CD8-positive, alpha-beta memory T cell (primary cell): ENCODE measurements around the gene PRKAG2. TPM values are rescaled to one million over a fixed set of nuclear protein-coding genes. Genes with fewer than 3 reads are reported as not detected.
A peak's percentile ranks its signal among the peaks of the same experiment; 100 is the strongest.

ENCODE experiments used
- CTCF ChIA-PET: fragments of 350-600 bp; sonication (Branson Sonifier 250); formaldehyde crosslinking; loops from one replicate; lab custom pipeline; 2021; ENCODE audit warnings: antibody characterized with exemption; lab: Charles Lee
- POLR2A ChIA-PET: fragments of 350-600 bp; sonication (Branson Sonifier 250); formaldehyde crosslinking; loops from one replicate; lab custom pipeline; 2021; ENCODE audit warnings: antibody characterized with exemption; lab: Charles Lee
- DNase-seq, 5 donors: peaks; one replicate each; pipeline versions ENCODE4 v3.0.0 to v3.0.0-alpha.2; 2020 to 2022; ENCODE audit warnings: mixed read lengths in 1 of 5
- H3K27ac ChIP-seq: one replicate; pipeline ENCODE4 v1.7.0; 2013; ENCODE audit warnings: low read depth, mild to moderate bottlenecking, low read length, moderate library complexity
- H3K27me3 ChIP-seq: 2 replicates; pipeline ENCODE4 v1.7.0; 2013; ENCODE audit warnings: low read length, mild to moderate bottlenecking; ENCODE audit not compliant: insufficient read depth, poor library complexity, severe bottlenecking
- H3K36me3 ChIP-seq: 2 replicates; pipeline ENCODE4 v1.7.0; 2013; ENCODE audit warnings: mild to moderate bottlenecking, low read length, moderate library complexity; ENCODE audit not compliant: insufficient read depth
- H3K4me1 ChIP-seq: 2 replicates; pipeline ENCODE4 v1.7.0; 2013; ENCODE audit warnings: mild to moderate bottlenecking, low read length, moderate library complexity; ENCODE audit not compliant: insufficient read depth
- H3K4me3 ChIP-seq: 2 replicates; pipeline ENCODE4 v1.7.0; 2013; ENCODE audit warnings: mild to moderate bottlenecking, low read length
- H3K9me3 ChIP-seq: 2 replicates; pipeline ENCODE4 v1.7.0; 2013; ENCODE audit warnings: mild to moderate bottlenecking, low read length
- H3K27ac Mint-ChIP-seq, 8 donors: one replicate each; pipeline ENCODE4 v1.8.0; 2020 to 2021; ENCODE audit warnings: mixed read lengths in 8 of 8, mild to moderate bottlenecking in 6 of 8, inconsistent platforms in 3 of 8, moderate library complexity in 3 of 8
- H3K27me3 Mint-ChIP-seq, 2 donors: one replicate each; pipeline ENCODE4 v1.8.0; 2020 to 2021; ENCODE audit warnings: mixed read lengths in 2 of 2, mild to moderate bottlenecking in 1 of 2, moderate library complexity in 1 of 2
- H3K36me3 Mint-ChIP-seq, 3 donors: one replicate each; pipeline ENCODE4 v1.8.0; 2020 to 2021; ENCODE audit warnings: mixed read lengths in 3 of 3, inconsistent platforms in 1 of 3, mild to moderate bottlenecking in 1 of 3
- H3K4me1 Mint-ChIP-seq, 3 donors: one replicate each; pipeline ENCODE4 v1.8.0; 2020 to 2021; ENCODE audit warnings: mixed read lengths in 3 of 3, inconsistent platforms in 1 of 3, mild to moderate bottlenecking in 1 of 3
- H3K4me3 Mint-ChIP-seq, 7 donors: one replicate each; pipeline ENCODE4 v1.8.0; 2020 to 2021; ENCODE audit warnings: mixed read lengths in 7 of 7, mild to moderate bottlenecking in 6 of 7, moderate library complexity in 4 of 7, inconsistent platforms in 2 of 7
- H3K9me3 Mint-ChIP-seq, 5 donors: one replicate each; pipeline ENCODE4 v1.8.0; 2020 to 2022; ENCODE audit warnings: mixed read lengths in 5 of 5, mild to moderate bottlenecking in 3 of 5, moderate library complexity in 2 of 5, inconsistent platforms in 1 of 5
- polyA plus RNA-seq: library from polyadenylated mRNA; unstranded; fragments of 300-500 nt; fragmentation: Illumina TruSeq; gene quantifications from one replicate; pipeline ENCODE4 v1.2.3, GENCODE V29; 2021
- total RNA-seq, 2 experiments: library from RNA; stranded (reverse); gene quantifications; one replicate each; pipeline ENCODE4 v1.2.3, GENCODE V29; 2021

Gene PRKAG2
- total and polyA plus RNA-seq, 3 experiments from 2014 or later, result 23.1 to 31.4 (median 27.2) TPM

GRCh38 chr7:151794508-151795167, 82.3 kb downstream of the PRKAG2 start:
- Mint-ChIP-seq H3K36me3 (peaks cover 0 to 4% (median 0%) of the 10 kb centered on the region in 3 donors), H3K27ac (peak overlapping the region in 4 of 8 donors; percentile 17 to 88 (median 60)), H3K4me1 (peaks cover 18 to 35% (median 28%) of the 10 kb centered on the region in 3 donors), H3K4me3 (peak overlapping the region in 1 of 7 donors; percentile 8), H3K9me3 (no peaks in the 10 kb centered on the region), H3K27me3 (peaks cover 0 to 2% of the 10 kb centered on the region in 2 donors)
- POLR2A ChIA-PET, result no interaction called here
- no peaks in the 10 kb centered on the region for H3K36me3 ChIP-seq
- no peaks in the 10 kb centered on the region for H3K27me3 ChIP-seq
- no peak overlapping the region for H3K27ac ChIP-seq
- H3K4me1 ChIP-seq, result peaks cover 7% of the 10 kb centered on the region
- H3K9me3 ChIP-seq, result no peaks in the 10 kb centered on the region
- no peak overlapping the region for H3K4me3 ChIP-seq
- no peak for DNase-seq
- CTCF ChIA-PET, result interaction anchor here (0.7 to 1.7 kb wide), 3 partner anchors 11 to 35 kb away, joined by 3 to 5 read pairs (median 3); no protein-coding TSS in a partner anchor

- POLR2A ChIA-PET, result no interaction called here
- Histone ChIP-seq H3K4me3 (no peak overlapping the region), H3K4me1 (peaks cover 7% of the 10 kb centered on the region), H3K27me3 (no peaks in the 10 kb centered on the region), H3K9me3 (no peaks in the 10 kb centered on the region), H3K36me3 (no peaks in the 10 kb centered on the region), H3K27ac (no peak overlapping the region)
- Mint-ChIP-seq H3K4me1 (peaks cover 20 to 38% (median 34%) of the 10 kb centered on the region in 3 donors), H3K36me3 (peaks cover 0 to 4% (median 0%) of the 10 kb centered on the region in 3 donors), H3K27ac (peak overlapping the region in 2 of 8 donors; percentile 17 to 88), H3K4me3 (no peak overlapping the region), H3K27me3 (peaks cover 0 to 2% of the 10 kb centered on the region in 2 donors), H3K9me3 (no peaks in the 10 kb centered on the region)
- no peak for DNase-seq
- CTCF ChIA-PET, result interaction anchor here (0.7 to 2.7 kb wide), 3 partner anchors 10 to 12 kb away, joined by 3 to 14 read pairs (median 5); no protein-coding TSS in a partner anchor
Measured at GRCh38 chr7:151793991-151794507, 82.9 kb downstream of the PRKAG2 start.

GRCh38 chr7:151793531-151793951, 83.4 kb downstream of the PRKAG2 start:
- Histone ChIP-seq H3K27me3 (no peaks in the 10 kb centered on the region), H3K9me3 (no peaks in the 10 kb centered on the region), H3K36me3 (no peaks in the 10 kb centered on the region), H3K4me1 (peaks cover 7% of the 10 kb centered on the region), H3K4me3 (no peak overlapping the region), H3K27ac (no peak overlapping the region)
- Mint-ChIP-seq H3K4me3 (peak overlapping the region in 1 of 7 donors; percentile 69), H3K9me3 (no peaks in the 10 kb centered on the region), H3K27me3 (peaks cover 0 to 2% of the 10 kb centered on the region in 2 donors), H3K4me1 (peaks cover 20 to 39% (median 37%) of the 10 kb centered on the region in 3 donors), H3K36me3 (peaks cover 0 to 4% (median 0%) of the 10 kb centered on the region in 3 donors), H3K27ac (no peak overlapping the region)
- POLR2A ChIA-PET, result no interaction called here
- DNase-seq, result no peak
- CTCF ChIA-PET, result interaction anchor here (2.7 kb wide), 1 partner anchor 10 kb away, joined by 14 read pairs; no protein-coding TSS in a partner anchor

- POLR2A ChIA-PET, result no interaction called here
- H3K36me3 ChIP-seq, result no peaks in the 10 kb centered on the region
- no peak overlapping the region for H3K4me3 ChIP-seq
- peaks cover 7% of the 10 kb centered on the region for H3K4me1 ChIP-seq
- no peak overlapping the region for H3K27ac ChIP-seq
- no peak overlapping the region for H3K4me3 Mint-ChIP-seq
- no peaks in the 10 kb centered on the region for H3K27me3 ChIP-seq
- H3K27me3 Mint-ChIP-seq, result peaks cover 0 to 2% of the 10 kb centered on the region in 2 donors
- no peaks in the 10 kb centered on the region for H3K9me3 Mint-ChIP-seq
- peak overlapping the region in 2 of 8 donors; percentile 32 to 63 for H3K27ac Mint-ChIP-seq
- CTCF ChIA-PET, result interaction anchor here (1.2 to 2.7 kb wide), 2 partner anchors 9 to 14 kb away, joined by 3 to 14 read pairs; no protein-coding TSS in a partner anchor
- H3K4me1 Mint-ChIP-seq, result peaks cover 24 to 46% (median 45%) of the 10 kb centered on the region in 3 donors
- DNase-seq, result no peak
- peaks cover 0 to 4% (median 0%) of the 10 kb centered on the region in 3 donors for H3K36me3 Mint-ChIP-seq
- H3K9me3 ChIP-seq, result no peaks in the 10 kb centered on the region
Measured at GRCh38 chr7:151792636-151793035, 84.3 kb downstream of the PRKAG2 start.

- no peaks in the 10 kb centered on the region for H3K9me3 ChIP-seq
- no peaks in the 10 kb centered on the region for H3K9me3 Mint-ChIP-seq
- H3K4me3 ChIP-seq, result no peak overlapping the region
- CTCF ChIA-PET, result interaction anchor here (1.2 to 2.7 kb wide), 2 partner anchors 9 to 13 kb away, joined by 3 to 14 read pairs; no protein-coding TSS in a partner anchor
- H3K27me3 ChIP-seq, result no peaks in the 10 kb centered on the region
- no peaks in the 10 kb centered on the region for H3K36me3 ChIP-seq
- H3K4me1 ChIP-seq, result peaks cover 7% of the 10 kb centered on the region
- H3K27me3 Mint-ChIP-seq, result peaks cover 0 to 2% of the 10 kb centered on the region in 2 donors
- H3K36me3 Mint-ChIP-seq, result peaks cover 0 to 4% (median 0%) of the 10 kb centered on the region in 3 donors
- H3K27ac ChIP-seq, result no peak overlapping the region
- no peak for DNase-seq
- H3K27ac Mint-ChIP-seq, result peak overlapping the region in 3 of 8 donors; percentile 13 to 53 (median 21)
- no peak overlapping the region for H3K4me3 Mint-ChIP-seq
- POLR2A ChIA-PET, result no interaction called here
- peaks cover 20 to 44% (median 43%) of the 10 kb centered on the region in 3 donors for H3K4me1 Mint-ChIP-seq
Measured at GRCh38 chr7:151792086-151792485, 84.8 kb downstream of the PRKAG2 start.

- H3K27ac Mint-ChIP-seq, result peak overlapping the region in 1 of 8 donors; percentile 92
- peaks cover 0 to 2% of the 10 kb centered on the region in 2 donors for H3K27me3 Mint-ChIP-seq
- DNase-seq, result no peak
- H3K4me1 Mint-ChIP-seq, result peaks cover 16 to 42% (median 37%) of the 10 kb centered on the region in 3 donors
- Histone ChIP-seq H3K4me1 (peaks cover 1% of the 10 kb centered on the region), H3K27me3 (no peaks in the 10 kb centered on the region), H3K9me3 (no peaks in the 10 kb centered on the region), H3K27ac (no peak overlapping the region), H3K36me3 (no peaks in the 10 kb centered on the region), H3K4me3 (no peak overlapping the region)
- no peak overlapping the region for H3K4me3 Mint-ChIP-seq
- CTCF ChIA-PET, result interaction anchor here (2.7 kb wide), 1 partner anchor 8 kb away, joined by 14 read pairs; no protein-coding TSS in a partner anchor
- H3K36me3 Mint-ChIP-seq, result peaks cover 0 to 5% (median 0%) of the 10 kb centered on the region in 3 donors
- H3K9me3 Mint-ChIP-seq, result no peaks in the 10 kb centered on the region
- POLR2A ChIA-PET, result no interaction called here
Measured at GRCh38 chr7:151790830-151791620, 85.9 kb downstream of the PRKAG2 start.

GRCh38 chr7:151790095-151790829, 86.7 kb downstream of the PRKAG2 start:
- H3K4me1 ChIP-seq, result no peaks in the 10 kb centered on the region
- no peaks in the 10 kb centered on the region for H3K27me3 ChIP-seq
- no peak overlapping the region for H3K4me3 Mint-ChIP-seq
- ChIA-PET POLR2A (no interaction called here), CTCF (no interaction called here)
- H3K36me3 ChIP-seq, result no peaks in the 10 kb centered on the region
- peaks cover 10 to 34% (median 31%) of the 10 kb centered on the region in 3 donors for H3K4me1 Mint-ChIP-seq
- DNase-seq, result no peak
- H3K4me3 ChIP-seq, result no peak overlapping the region
- H3K27ac Mint-ChIP-seq, result peak overlapping the region in 2 of 8 donors; percentile 9 to 64
- H3K36me3 Mint-ChIP-seq, result peaks cover 0 to 7% (median 0%) of the 10 kb centered on the region in 3 donors
- peaks cover 0 to 4% of the 10 kb centered on the region in 2 donors for H3K27me3 Mint-ChIP-seq
- H3K27ac ChIP-seq, result no peak overlapping the region
- no peaks in the 10 kb centered on the region for H3K9me3 ChIP-seq
- H3K9me3 Mint-ChIP-seq, result no peaks in the 10 kb centered on the region
